Activated CD8-positive, alpha-beta memory T cell treated with anti-CD3 and anti-CD28 coated beads, Interleukin-2, amount 50 U/mL, for 24 hours (primary cell): ENCODE data around the gene CD300LG.
"Not testable (repeated sequence)": the region's sequence is repeated elsewhere in the genome, so short reads cannot be mapped to it uniquely, and the experiment has no call there.

ENCODE experiments used
- DNase-seq: peaks from one replicate; pipeline ENCODE4 v3.0.0-alpha.2; 2020; ENCODE audit errors: extremely low read depth

Gene CD300LG

DNA sequence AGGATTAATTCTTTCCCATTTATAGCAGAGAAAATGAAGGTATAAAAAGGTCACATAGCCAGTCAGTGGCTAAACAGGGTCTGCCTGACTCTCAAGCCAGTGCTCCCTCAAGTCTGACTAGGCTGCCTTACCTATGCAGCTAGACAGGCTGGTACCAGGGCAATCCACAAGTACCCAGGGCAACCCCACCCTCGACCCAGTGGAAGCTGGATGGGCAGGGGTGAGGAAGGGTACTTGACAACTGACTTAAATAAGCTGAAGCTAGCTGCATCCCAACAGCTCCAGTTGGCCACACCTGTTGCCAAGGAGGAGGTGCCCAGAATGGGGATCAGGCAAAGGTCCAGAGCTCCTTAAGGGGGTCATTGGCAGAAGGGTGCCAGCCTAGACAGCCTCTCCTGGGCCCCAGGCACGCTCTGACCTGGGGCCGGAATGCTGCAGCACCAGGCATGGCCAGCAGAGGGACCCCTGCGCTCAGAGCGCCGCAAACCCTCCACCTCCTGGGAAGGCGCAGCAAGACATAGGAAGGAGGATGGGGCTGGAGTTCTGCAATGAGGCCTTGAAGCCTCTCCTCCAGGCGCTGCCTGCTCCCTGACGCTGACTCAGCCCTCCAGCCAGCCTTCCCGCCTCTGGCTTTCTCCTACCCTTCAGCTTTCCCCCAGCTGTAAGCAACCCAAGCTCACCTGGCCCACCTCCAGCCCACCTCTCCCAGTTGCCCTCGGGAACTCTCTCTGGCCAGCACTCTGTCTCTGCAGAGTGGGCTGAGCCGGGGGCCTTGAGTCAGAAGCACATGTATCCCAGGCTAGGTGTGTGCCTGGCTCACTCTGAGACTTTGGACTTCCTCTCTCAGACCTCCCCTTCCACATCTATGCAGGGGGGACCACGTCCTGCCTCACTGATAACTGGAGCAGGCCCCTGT lies 31.5 kb downstream of the CD300LG start:
- peak; percentile 6 for DNase-seq

DNA sequence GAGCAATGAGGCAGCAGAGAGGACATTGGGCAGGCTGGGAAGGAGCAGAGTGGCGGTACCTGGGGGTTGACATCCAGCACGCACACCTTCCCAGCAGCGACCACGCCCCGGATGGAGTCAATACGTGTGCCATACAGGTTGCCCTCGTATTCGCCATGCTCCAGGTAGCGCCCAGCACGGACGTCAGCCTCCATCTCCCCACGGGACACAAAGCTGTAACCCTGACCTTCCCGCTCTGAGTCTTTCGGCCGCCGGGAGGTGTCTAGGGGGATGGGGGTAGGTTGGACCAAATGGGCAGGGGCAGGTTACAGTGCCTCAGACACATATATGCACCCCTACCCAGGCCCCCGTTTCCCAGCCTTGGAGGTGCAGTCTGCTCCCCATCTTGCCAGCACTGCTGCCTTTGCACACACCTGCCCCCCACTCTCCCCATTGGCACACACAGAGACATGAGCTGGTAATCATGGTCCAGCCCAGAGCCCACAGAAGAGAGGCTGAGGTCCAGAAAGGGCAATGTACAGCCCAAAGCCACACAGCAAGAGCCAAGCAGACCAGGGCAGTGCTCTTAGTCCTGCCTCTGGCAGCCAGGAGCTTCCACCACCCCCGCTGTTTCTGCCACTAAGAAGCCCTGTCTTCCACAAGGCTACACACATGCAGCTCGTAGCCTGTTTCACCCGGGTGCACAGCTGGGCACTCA lies 32.9 kb downstream of the CD300LG start:
- no peak for DNase-seq

DNA sequence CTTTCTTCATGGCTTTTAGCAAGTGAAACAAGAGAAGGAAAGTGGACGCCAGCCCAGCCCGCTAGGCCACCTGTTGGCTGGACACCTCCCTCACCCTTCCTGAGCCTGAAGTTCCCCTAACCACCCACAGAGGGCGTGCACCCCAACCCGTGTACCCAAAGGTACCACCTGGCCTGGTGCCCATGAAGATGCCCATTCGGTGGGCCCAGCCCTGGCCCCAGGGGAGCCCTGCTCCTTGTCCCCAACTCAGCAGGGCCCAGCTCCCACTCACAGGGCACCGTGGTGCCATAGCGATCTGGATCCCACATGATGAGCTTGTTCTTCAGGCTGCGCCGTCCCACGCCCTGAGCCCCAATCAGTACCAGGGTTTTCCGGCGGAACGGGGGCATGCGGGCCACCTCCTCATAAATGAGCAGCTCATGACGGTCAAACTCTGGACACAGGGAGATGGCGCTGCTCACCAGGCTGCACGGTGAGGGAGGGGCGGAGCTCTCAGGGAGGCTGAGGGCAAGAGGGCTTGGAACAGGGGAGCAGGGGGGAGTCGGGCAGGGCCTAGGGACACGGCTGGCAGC lies 33.5 kb downstream of the CD300LG start:
- no peak for DNase-seq

DNA sequence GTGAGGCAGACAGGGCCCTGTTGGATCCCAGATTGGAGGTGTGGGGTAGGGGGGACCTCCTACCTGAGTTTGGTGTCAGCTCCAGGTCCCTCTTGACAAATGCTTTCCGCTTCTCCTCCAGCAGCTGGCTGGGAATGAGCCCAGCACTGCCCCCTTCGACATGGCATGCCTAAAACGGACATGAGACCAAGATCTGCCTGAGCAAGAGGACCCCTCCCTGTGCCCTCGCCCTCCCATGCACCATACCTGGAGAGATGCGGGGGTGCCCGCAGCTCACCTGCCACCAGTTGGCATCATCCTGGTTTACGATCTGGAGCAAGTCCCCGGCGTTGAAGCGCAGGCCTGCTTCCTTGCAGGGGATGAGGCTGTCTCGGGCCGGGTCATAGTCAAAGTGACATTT lies 34.2 kb downstream of the CD300LG start:
- no peak for DNase-seq

DNA sequence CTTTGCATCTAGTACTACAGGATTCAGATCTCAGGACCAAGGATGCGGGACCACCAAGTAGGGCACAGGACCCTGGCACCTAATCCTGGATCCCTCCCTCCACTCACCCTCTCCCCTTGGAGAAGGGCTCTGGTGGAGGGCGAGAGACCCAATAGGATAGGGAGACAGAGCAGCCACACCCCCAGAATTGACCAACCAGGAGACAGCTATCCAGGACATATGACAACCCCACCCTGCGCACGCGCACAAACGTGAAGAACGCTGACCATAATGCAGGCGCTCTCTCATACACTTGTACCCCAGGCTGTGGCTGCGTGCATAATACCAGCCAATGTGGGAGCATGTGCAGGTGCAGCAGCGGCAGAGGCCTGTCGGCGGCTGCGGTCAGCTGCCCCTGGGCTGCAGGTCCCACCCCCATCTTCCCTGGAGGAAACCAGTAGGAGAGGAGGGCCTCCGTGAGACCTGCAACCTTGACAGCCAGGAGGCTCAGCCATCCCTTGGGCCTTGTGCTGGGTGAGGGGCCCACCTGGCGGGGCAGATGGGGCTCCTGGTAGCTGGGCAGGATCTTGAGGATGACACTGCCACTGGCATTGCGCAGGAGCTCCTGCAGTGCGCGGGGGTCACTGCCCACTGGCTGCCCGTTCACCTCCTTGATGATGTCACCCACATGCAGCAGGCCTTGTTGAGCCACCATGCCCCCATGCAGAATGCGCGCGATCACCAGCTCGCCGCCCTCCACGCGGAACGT lies 35.0 kb downstream of the CD300LG start:
- no peak for DNase-seq

DNA sequence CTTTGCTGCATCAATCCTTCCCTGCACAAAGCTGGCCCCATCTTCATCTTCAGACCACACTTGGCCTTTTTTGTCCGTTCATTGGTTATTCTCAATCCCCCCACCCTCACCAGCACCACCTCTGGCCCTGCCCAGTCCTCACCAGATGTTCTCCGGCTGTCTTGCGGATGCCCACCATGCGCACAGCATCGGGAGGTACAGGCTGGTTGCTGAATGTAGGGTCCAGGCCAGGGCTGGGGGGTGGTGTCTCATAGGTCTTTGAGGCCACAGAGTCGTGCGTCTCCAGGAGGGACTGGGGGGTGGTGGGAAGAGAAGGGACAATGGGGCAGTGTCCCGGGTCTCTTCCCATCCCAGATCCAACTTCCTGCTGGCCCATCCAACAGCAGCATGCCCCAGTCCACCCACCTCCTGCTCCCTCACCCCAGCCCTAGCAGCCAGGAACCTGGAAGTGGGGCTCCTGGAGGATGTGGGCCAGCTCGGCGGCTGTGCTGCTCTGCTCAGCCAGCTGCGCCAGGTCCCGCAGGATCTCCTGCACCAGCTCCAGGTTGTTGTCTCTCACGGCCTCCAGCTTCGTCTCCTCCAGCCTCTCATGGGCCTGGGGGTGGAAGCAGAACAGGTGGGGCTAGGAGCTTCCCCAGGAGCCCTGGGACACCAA lies 35.9 kb downstream of the CD300LG start:
- DNase-seq = no peak

DNA sequence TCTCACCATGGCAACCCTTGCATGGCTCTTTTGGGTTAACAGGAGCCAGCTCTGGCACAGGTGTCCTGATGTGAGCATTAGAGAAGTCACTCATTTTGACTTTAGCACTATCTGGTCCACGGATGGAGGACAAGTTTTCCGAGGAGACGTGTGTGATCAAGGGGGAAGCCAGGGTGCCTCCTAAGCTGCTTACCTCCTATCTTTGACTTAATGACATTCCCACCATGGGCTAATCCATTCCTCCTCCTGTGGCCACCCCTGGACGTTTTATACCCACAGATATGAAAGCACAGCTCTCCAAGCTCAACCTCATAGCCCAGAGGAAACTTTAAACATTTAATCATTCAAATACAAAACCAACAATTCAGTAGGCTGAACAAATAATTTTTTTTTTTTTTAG lies 41.6 kb downstream of the CD300LG start:
- no peak for DNase-seq

DNA sequence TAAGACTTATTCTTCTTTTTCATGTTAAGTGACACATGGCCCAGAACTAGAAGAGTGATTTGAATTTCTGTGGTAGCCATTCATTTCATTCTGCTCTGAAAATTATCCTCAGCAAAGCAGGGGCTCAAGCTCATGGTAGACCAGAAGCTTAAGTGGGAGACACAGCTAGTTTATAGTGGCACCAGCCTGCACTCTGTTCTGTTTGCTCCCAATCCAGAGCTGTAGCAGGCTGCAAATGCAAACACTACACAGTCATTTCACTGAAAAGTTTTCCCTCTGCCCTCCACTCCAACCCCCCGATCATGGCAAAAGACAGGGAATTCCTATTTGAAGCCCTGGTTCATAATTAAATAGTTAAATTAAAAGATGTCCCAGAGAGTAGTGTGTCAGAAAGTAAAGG lies 43.3 kb downstream of the CD300LG start:
- DNase-seq = no peak

DNA sequence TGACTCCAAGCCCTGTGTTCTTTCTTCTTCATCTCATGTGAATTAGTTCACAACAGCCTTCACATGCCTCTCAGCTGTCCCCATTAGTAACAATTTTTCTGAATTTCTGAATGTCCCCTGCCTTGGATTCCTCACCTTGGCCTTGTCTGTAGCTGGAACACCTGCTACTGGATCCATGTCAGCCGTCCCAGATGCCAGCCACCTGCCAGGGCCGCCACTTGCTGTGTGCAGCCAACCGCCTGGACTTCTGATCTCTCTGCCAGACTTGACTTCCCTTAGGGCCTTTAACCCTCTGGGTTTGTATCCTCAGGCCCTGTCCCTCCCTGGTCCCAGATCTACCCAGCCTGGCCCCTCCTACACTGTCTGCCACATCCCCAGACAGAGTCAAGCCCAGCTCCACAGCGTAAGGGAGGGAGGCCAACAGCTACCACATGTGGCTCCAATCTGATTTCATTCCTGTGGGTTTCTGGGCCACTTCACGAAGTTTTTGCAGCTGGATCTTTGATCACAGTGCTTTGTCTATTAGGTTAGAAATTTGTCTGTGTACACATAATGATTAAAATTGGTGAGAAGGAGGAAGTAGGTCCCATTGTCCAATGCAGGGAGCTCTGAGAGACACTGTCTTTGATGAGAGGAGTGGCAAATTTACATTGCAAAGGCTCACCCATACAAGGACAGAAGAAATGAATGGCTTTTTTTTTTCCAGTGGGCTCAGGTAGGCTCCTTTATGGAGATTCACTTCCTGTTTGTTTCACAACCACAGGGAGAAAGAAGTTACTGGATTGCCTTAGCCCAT lies 45.1 kb downstream of the CD300LG start:
- no peak for DNase-seq

DNA sequence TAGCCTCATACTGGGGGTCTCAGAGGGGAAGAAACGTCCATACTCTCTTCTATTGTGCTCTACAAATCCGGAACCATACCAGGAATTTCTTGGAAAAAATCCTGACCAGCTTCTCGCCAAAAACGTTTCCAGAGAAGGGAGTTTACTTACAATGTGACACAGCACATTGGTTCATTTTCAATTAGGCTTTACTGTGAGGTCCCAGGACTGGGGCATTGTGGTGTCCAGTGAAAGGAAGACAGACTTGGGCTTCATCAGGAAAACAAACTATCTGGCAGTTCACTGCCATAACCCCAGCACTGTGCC lies 45.6 kb downstream of the CD300LG start:
- no peak for DNase-seq

DNA sequence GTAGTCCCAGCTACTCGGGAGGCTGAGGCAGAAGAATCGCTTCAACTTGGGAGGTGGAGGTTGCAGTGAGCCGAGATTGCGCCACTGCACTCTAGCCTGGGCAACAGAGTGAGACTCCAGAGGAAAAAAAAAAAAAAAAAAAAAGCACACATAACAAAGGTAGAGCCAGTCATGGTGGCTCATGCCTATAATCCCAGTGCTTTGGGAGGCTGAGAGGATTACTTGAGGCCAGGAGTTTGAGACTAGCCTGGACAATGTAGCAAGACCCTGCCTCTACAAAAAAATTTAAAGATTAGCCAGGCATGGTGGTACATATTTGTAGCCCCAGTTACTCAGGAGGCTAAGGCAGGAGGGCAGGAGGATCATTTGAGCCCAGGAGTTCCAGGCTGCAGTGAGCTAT lies 47.5 kb downstream of the CD300LG start:
- DNase-seq = not testable (repeated sequence)

DNA sequence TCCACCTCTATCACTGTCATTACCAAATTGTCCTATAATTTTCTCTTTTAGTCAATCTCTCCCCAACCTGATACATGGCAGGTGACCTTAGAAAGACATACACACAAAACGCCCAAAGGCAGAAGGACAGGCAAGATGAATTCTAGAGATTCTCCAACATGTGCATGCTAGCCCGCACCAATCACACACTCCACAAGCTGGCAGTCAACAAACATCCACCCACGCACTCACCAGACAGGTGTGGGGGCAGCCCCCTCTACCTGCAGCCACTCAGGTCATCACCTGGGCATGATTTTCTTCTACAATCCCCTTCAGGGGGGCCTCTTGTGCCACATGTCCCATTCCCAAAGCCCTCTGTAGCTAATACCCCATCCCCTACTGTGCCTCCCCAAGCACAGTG lies 50.9 kb downstream of the CD300LG start:
- no peak for DNase-seq

DNA sequence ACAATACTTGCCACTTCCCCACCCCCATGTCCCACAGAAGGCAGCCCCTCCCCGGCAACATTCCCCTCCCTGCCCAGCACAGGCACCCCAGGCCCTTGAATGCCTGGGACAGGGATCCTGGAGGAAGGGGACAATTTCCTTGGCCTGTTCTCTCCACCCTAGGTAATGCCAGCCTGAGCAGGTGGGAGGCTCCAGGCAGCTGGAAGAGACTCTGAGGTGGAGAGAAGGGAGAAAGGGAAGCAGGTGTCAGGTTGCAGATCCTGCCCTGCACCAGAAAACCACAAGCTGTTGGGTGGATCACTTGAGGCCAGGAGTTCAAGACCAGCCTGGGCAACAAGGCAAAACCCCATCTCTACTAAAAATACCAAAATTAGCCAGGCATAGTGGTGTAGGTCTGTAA lies 51.5 kb downstream of the CD300LG start:
- no peak for DNase-seq

DNA sequence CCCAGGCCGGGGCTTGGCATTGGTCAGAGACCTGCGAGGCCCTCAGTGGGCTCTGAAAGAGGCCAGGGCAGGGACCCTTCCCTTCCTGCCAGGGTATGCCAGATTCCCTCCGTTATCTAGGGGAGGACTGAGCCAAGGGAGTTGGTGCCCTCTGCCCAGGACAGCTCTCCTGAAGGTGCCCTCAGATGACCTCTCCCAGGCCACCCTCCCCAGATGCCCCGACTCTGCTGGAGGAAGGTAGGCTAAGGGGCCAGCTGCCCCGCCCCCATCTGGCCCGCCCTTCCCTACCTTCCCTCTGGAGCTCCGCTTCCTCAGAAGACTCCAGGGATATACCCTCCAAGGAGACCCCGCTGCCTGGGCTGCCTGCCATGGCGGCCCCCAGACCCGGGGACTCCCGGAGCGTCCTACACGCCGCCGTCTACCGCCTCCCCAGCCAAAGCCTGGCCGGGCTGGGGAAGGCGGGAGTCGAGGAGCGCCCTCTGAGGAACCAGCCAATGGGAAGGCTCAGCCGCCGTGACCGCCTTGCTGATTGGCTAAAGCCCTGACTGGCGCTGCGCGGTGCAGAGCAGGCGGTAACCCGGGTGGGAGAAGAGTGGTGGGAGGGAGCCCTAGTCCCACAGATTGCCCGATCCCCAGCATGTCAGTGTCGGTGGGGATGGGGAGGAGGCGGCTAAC lies 53.3 kb downstream of the CD300LG start:
- DNase-seq = peak; percentile 66

DNA sequence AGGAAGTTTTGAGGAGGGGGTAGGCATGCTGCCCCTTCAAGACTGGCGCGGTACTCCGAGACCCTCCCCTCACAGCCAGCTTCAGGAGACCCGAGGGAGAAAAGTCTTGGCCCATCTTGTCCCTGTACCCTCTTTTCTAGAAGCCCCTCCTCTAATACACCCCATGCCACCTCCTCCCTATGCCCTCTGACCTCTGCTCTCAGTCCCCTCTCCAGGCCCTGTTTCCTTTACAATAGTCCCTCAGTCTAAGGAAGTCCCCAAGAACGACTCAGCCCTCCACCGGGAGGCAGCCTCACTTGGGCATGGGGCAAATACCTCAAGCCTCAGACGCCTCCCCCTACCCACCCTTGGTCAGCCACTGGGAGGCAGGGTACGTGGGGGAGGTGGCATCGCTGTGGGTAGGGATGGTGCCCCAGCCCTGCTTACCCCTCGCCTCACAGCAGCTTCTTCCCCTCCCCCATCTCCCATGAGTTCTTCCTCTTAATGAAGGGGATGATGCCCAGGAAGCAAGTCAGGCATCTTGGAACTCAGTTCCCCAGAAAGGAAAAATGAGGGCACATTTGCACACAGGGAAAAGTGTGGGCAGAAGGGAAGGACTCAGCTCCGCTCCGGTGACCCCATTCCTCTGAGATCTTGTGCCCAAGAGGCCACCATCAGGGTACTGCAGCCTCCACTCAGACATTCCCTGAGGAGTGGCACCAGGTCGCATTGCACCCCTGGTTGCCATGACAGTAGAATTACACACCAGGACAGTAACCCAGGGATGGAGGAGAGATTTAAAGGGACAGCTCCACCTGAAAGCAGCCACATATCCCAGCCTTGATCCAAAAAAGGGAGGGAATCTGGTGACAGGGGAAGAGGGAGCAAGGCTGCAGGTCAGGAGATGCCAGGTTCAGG lies 54.1 kb downstream of the CD300LG start:
- DNase-seq = no peak

DNA sequence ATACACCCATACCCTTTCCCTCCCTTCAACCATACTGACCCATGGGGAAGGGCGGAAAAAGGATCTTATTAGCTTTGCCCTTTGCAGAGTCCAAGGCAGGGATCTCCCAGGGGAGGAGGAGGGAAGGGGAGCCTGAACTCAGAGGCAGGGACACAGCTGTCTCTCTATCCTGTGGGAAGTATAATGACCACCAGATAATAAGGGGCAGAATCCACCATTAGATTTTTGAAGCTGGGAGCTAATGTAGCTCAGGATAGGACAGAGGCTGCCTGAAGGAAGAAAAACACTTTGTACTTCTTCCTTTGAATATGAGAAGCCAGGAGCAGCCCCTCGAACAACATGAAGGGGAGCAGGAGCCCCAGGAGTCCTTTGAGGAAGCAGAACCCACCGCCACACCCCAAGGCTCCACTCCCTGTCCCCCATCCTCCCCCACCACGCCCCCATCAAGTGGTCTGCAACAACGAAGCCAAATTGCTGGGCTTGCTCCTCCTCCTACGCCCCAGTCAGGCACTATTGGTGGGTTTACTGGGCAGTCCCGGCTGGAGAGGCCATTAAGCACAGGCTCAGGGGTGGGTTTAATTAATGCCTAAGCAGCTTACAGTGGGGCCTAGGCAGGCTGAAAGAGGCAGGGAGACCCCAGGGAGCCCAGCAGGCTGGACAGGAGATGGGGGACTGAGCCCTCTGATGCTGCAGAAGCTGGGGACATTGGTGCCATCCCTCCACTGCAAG lies 55.0 kb downstream of the CD300LG start:
- no peak for DNase-seq

DNA sequence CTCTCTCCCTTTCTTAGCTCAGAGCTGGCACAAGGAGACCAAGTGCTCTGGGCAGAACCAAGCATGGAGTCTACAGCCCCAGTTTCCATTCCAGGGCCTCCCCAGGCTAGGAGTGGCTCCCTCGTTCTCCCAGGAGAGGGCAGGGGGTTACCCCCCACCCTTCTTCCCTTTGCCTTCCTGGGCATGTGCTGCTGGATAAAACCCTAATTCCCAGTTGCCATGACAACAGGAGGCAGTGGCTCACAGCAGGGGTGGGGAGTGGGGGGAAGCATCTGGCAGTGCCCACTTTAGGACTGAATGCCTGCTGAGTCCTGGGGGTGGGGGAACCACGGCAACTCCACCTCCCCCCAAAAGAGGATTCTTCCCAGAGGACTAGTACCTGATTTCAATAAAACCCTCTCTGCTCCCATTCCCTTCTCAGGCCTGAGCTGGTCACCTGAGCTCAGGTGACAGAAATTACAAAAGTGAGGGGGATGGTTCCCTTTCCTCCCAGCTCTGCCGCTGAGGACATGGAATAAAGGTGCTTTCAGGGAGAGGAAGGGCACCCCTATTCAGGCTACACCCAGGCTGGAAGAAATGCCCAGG lies 58.5 kb downstream of the CD300LG start:
- no peak for DNase-seq
